BJ (cell line): ENCODE measurements around the gene AKIRIN1. TPM values are rescaled to one million over a fixed set of nuclear protein-coding genes. Genes with fewer than 3 reads are reported as not detected.

ENCODE experiments used
- CTCF ChIA-PET: fragments of 350-600 bp; formaldehyde crosslinking; extraction: SDS; loops from one replicate; lab custom pipeline; 2021; ENCODE audit warnings: antibody characterized with exemption, inconsistent platforms; lab: Yijun Ruan, JAX
- POLR2A ChIA-PET: fragments of 300-600 bp; sonication (Branson Sonifier 250); formaldehyde crosslinking; extraction: SDS; loops from one replicate; lab custom pipeline; 2021; ENCODE audit warnings: antibody characterized with exemption; lab: Charles Lee
- DNase-seq: peaks from one replicate; pipeline ENCODE4 v3.0.0-alpha.2; 2011; ENCODE audit warnings: low read depth
- H3K27me3 ChIP-seq: 2 replicates; pipeline ENCODE4 v1.6.0; 2011; ENCODE audit warnings: low read length; ENCODE audit not compliant: control insufficient read depth, insufficient read depth
- H3K36me3 ChIP-seq: 2 replicates; pipeline ENCODE4 v1.5.1; 2011; ENCODE audit warnings: low read length; ENCODE audit not compliant: control insufficient read depth, insufficient read depth
- H3K4me3 ChIP-seq: 2 replicates; pipeline ENCODE4 v1.5.1; 2011; ENCODE audit warnings: low read depth, mild to moderate bottlenecking, control low read depth, low read length
- CTCF ChIP-seq: IDR thresholded peaks from 2 replicates; pipeline ENCODE4 v1.5.1; 2011; ENCODE audit warnings: low read depth, mild to moderate bottlenecking, control low read depth, inconsistent platforms, low read length, moderate library complexity; ENCODE audit not compliant: insufficient read depth
- polyA plus RNA-seq: library from polyadenylated mRNA; depleted of rRNA; stranded (reverse); fragments of >200 nt; gene quantifications from 2 replicates; pipeline ENCODE4 v1.2.3, GENCODE V29; 2011

AKIRIN1 gene
- polyA plus RNA-seq, 1 experiment: 31.5 TPM

GRCh38 chr1:39034114-39034654, 43.1 kb downstream of the AKIRIN1 start:
- ChIA-PET CTCF (no interaction called here), POLR2A (no interaction called here)
- no peak overlapping the region for H3K4me3 ChIP-seq
- no peak for DNase-seq
- no peaks in the 10 kb centered on the region for H3K27me3 ChIP-seq
- H3K36me3 ChIP-seq: peaks cover 10% of the 10 kb centered on the region
- TF ChIP-seq CTCF: no peak

GRCh38 chr1:39036678-39037077, 45.6 kb downstream of the AKIRIN1 start:
- Histone ChIP-seq H3K4me3 (no peak overlapping the region), H3K36me3 (peaks cover 6% of the 10 kb centered on the region), H3K27me3 (no peaks in the 10 kb centered on the region)
- CTCF ChIA-PET: no interaction called here
- no peak for DNase-seq
- POLR2A ChIA-PET: no interaction called here
- no peak for TF ChIP-seq CTCF

- H3K4me3 ChIP-seq: no peak overlapping the region
- ChIA-PET CTCF (no interaction called here), POLR2A (no interaction called here)
- no peaks in the 10 kb centered on the region; the same call in none of the 2 replicates for H3K36me3 ChIP-seq
- no peaks in the 10 kb centered on the region for H3K27me3 ChIP-seq
- no peak for TF ChIP-seq CTCF
- DNase-seq: no peak
Observed at GRCh38 chr1:39043513-39043912, 52.4 kb downstream of the AKIRIN1 start.

- H3K27me3 ChIP-seq: no peaks in the 10 kb centered on the region
- no peak for TF ChIP-seq CTCF
- ChIA-PET POLR2A (no interaction called here), CTCF (no interaction called here)
- H3K4me3 ChIP-seq: no peak overlapping the region
- no peak for DNase-seq
- H3K36me3 ChIP-seq: no peaks in the 10 kb centered on the region; the same call in none of the 2 replicates
Observed at GRCh38 chr1:39044762-39045161, 53.7 kb downstream of the AKIRIN1 start.

- H3K4me3 ChIP-seq: no peak overlapping the region
- ChIA-PET CTCF (no interaction called here), POLR2A (no interaction called here)
- DNase-seq: no peak
- no peaks in the 10 kb centered on the region for H3K27me3 ChIP-seq
- peaks cover 1% of the 10 kb centered on the region for H3K36me3 ChIP-seq
- TF ChIP-seq CTCF: no peak
Observed at GRCh38 chr1:39045231-39045630, 54.2 kb downstream of the AKIRIN1 start.
